PC-9 (cell line): ENCODE results near the gene PRR5L.

Source experiments
- CTCF ChIP-seq: fragments of 200-600 bp; sonication (generic); conservative IDR thresholded peaks from 2 replicates; pipeline ENCODE4 v1.6.1; 2017; ENCODE audit warnings: mixed run types, antibody characterized with exemption, mild to moderate bottlenecking, moderate library complexity
- EZH2 ChIP-seq: fragments of 200-600 bp; sonication (generic); IDR thresholded peaks from 2 replicates; pipeline ENCODE4 v1.8.0; 2017; ENCODE audit warnings: antibody characterized with exemption, low read depth

- TF ChIP-seq CTCF (no peak), EZH2 (no peak)
These were observed 109.7 kb downstream of the PRR5L start for GRCh38 chr11:36405585-36406367.
